RCC 7860 (cell line): ENCODE measurements around the gene BBS4.

ENCODE experiments used
- DNase-seq: peaks from one replicate; pipeline ENCODE4 v3.0.0-alpha.2; 2015; ENCODE audit warnings: low spot score
- FAIRE-seq: peaks from 2 replicates; lab custom pipeline; 2012; peaks lifted over from hg19 to GRCh38; lab: Jason Lieb, UNC

BBS4 gene

DNA sequence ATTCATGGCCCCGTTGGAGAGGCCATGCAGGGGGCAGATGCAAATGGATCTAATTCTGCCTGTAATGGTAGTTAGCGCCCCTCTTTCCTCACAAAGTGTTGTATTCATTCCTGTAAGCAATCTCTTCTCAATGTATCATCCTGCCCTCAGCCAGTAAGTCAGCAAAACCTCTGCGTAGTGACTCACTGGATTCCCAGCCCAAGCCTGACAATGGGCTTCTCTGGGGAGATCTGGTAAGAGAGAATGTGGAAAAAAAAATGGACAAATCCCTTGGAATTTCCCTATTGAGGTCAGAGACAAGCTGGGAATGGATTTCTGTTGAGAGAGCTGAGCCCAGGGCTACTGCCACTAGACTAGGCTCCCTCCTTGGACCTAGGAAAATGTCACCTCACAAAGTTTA is 72.2 kb downstream of the BBS4 start:
- DNase-seq: peak; percentile 77
- FAIRE-seq: peak; percentile 65

DNA sequence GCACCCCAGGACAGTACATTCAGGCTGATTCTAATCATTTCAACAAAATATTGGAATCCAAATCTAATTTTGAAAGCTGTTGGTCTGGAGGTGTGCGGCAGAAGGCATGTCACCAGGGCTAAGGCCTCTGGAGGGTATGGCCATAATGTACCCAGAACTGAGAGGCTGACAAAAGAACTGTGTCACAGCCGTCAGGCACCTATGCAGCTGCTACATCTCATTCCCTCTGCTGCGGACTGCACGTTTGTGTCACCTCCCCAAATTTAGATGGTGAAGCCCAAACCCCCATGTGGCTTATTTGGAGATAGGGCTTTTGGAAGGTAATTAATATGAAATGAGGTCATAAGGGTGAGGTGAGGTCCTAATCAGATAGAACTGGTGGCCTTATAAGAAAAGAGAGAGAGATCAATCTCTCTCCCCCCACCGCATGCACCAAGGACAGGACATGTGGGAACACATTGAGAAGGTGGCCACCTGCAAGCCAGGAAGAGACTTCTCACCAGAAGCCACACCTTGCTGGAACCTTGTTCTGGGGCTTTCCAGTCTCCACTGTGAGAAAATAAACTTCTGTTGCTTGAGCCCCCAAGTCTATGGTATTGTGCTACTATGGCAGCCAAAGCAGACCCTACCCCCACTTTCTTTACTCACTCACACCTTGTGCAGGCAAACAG is 74.7 kb downstream of the BBS4 start:
- no peak for DNase-seq
- FAIRE-seq: no peak

DNA sequence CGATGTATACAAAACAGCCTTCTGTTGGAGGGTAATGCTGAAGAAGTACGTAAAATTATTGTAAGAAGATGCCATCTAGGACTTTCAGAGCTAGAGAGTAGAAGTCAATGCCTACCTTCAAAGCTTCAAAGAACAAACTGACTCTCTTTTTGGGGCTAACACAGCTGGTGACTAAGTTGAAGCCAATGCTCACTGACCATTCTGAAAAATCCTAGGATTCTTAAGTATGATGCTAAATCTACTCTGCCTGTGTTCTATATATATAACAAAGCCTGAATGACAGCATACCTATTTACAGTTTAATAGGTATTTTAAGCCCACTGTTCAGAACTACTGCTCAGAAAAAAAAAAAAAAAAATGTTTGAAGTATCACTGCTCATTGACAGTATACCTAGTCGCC is 78.6 kb downstream of the BBS4 start:
- FAIRE-seq (no peak), DNase-seq (no peak)

DNA sequence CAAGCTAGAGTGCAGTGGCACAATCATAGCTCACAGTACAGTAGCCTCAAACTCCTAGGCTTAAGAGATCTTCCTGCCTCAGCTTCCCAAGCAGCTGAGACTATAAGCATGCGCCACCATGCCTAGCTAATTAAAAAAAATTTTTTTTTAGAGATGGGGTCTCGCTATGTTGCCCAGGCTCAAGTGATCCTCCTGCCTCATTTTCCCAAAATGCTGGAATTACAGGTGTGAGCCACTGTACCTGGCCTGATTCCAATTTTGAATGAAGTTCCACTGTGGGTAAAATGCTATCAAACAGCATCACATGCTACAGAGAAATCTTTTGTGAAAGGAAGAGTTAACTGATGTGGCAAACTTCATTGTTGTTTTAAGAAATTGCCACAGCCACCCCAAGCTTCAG is 80.0 kb downstream of the BBS4 start:
- no peak for FAIRE-seq
- DNase-seq: no peak

DNA sequence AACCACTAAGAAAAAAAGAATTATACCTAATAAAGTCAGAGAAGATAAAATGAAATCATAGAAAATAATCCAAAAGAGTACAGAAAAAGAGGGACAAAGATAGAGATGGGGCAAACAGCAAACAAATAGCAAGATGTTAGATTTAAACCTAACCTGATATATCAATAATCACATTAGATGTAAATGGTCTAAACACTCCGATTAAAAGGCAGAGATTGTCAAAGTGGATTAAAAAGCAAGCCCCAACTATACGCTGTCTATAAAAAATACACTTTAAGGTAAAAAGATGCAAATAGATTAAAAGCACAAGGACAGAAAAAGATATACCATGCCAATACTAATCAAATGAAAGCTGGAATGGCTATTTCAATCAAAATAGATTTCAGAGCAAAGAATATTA is 80.8 kb downstream of the BBS4 start:
- no peak for DNase-seq
- FAIRE-seq: no peak

DNA sequence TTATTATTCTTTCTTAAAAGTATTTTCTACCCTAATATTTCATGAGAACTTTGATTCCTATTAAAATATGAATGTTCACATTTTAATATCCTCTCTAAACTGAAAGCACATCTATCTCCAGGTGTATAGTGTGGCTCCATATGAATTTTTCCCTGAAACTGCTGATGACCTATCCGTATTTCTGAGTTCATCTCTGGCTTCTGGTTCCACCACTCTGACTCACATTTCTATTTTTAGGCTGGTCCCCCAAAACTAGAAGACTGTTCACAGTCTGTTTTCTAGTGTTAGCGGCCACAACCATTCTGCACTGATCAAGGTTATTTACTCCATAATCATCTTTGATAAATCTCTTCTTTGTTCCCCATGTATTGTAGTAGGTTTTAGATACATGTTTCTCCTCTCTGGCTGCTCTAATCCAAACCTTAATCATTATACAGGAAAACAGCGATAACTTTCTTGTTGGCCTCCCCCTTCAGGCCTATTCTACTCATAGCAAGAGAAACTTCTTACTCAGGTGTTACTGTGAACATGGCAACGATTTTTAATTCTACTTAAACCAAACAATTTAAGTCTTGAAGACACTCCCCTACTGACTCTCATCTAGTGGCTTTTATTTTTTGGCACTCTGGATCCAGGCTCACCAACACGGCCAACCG is 84.8 kb downstream of the BBS4 start:
- FAIRE-seq: no peak
- DNase-seq: no peak

DNA sequence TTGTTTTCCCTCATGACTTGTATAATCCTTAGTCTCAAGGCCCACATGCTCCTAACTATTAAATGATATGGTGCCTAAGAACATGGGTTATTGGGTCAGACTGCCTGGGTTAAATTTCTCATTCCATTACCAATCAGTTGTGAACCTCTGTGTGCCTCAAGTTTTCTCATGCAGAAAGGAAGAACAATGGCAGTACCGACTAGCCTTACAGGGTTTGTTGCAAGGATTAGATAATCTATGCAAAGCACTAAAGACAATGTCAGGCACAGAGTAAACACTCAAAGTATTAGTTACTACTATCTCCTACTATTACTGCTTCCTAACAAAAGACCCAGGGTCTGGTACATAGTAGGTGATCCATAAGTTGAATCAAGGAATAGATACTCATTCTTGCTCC is 85.3 kb downstream of the BBS4 start:
- DNase-seq (no peak), FAIRE-seq (no peak)

DNA sequence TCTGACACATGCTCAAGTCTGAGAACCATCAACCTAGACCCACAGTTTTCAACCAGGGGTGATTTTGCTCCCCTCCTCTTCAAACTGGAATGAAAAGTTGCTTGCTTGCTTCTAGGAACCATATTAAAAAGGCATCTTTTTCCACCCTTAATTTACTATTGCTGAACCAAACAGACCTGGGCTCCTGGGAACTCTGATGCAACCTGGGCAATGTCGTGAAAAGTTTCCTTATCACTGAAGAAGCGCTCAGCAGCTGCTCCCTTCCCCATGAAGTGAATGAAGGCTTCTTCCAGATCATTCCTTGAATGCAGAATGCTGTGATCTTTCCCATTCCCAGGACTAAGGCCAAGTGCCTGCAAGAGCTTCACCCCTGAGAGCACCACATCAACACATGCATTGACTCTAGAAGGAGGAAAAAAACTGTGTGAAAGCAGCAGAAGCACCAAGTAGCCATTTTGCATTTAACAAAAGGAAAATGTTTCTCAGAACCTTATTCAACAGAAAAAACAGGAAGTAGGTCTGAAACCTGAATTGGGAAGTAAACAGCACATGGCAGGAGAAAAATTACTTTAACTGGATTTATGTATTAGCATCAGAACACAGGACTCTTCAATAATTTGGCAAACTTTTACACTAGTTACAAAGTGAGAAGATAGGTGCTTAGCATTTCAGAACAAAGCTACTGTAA is 88.8 kb downstream of the BBS4 start:
- FAIRE-seq: no peak
- DNase-seq: no peak

DNA sequence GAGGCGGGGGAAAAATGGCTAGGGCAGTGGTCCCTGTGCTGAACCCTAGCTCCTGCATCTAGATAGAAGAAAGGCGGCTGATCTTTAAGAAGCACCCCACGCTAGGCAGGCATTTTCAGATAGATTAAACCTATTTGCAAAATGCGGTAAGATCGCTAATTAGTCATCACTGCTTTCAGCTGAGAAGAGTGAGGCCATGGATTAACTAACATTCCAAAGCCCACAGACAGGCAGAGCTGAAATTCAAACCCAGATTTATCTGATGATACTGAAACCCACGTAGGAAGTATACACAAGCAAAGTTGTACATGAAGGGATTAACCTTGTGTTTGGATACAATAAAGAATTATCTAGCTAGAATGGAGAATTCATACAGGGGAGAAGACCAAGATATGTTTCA is 92.8 kb downstream of the BBS4 start:
- FAIRE-seq: no peak

DNA sequence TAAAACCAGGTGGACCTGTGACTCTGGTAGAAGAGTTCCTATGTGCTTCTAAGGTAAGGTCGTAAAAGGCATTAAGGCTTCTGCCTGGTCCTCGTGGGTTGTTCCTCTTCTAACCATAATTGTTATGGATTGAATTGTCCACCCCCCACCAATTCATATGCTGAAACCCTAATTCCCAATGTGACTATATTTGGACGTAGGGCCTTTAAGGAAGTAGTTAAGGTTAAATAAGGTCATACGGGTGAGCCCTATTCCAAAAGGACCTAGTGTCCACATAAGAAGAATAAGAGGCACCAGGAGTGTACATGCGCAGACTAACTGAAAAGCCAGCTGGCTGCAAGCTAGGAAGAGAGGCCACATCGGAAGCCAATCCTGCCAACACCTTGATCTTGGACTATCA is 95.6 kb downstream of the BBS4 start:
- FAIRE-seq (no peak), DNase-seq (no peak)

More for the DNA sequence above, 92.8 kb downstream of the BBS4 start:
- DNase-seq: no peak

DNA sequence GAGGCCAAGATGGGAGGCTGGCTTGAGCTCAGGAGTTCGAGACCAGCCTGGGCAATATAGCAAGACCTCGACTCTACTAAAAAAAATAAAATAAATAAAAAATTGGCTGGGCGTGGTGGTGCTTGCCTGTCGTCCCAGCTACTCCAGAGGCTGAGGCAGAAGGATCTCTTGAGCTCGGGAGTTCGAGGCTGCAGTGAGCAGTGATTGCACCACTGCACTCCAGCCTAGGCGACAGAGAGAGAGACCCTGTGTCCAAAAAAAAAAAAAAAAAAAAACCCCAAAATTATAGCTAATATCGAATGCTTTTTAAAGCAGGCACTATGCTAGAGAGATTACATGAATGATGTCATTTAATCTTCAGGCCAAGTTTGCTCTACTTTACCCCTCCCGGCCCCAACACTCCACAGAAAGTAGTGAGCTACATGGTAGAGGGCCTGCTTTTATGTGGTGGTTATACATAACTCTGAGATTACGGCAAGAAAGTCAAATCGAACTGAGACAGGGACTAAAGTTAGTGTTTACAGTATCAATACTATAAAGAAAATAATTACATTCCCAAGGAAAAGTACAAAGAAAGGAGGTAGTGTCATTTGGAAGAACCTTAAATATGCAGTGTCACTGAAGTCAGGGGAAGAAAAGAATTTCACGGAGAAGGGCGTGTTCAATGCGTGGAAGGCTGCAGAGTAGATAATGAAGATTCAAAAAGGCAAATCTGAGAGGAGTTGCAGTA is 96.4 kb downstream of the BBS4 start:
- FAIRE-seq (no peak), DNase-seq (no peak)

DNA sequence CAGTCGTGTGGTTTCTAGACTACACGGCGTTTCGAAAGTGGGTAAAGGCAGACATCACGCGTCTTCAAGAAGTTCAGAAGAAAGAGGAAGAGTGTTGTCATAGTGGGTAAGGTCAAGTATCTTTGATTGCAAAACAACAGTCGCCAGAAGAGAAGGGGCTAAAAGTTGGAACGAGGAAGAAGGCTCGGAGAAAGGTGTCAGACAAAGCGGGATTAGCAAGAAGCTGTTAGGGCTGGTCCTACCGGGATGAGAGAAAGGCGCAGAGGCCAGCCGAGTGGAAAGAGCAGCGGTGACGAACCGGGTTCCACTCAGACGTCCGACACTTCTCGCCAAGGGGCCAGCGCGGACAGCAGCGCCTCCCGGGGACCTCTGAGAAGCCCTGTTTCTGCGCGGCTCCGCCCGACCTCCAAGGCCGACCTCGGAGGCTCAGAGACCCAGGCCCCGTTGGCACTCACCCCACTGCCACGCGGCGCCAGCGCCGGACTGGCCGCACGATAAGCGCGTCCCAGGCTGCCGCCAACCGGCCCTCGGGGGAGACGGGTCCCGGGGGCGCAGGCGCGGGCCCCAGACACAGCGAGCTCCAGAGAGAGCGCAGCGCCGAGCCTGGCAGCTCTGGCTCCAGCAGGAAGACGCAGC is 97.1 kb downstream of the BBS4 start:
- DNase-seq: peak; percentile 4

DNA sequence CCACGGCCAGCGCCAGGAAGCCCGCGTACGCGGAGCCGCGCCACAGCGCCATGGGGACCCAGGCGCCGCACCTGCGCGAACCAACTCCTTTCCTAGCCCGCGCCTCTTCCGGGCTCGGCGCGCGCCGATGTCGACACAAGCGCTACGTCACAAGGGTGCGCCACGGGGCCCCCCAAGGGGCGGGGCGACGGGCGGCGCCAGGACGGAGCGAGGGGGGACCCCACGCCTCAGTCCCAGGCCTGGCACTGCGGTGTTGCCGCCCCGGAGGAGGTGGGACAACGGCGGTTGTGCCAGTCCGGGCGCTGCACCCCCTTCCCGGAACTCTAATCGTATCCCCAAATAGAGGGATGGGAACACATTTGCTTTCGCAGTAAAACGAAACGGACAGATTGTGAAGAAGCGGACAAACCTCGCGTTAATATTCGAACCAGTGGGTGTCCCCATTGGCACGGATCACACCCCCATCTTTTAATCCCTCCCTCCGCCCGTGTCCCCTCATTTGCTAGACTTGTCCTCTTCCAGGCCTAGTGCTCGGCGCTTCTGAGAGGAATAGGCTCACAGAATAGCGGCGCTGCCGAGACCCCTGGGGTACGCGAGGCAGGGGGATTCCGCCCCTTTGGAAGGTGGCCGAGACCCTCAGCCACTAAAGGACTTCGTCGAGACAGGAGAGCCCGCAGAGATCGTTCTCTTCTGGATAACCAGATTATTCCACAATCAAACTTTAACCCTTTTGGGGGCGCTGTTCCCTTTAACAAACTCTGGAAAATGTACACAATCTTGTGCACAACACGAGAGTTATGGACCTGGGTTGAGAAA is 97.8 kb downstream of the BBS4 start, which contains the start of gene ADPGK:
ADPGK (minus strand) TSS at position 119 of the 816 bp plus-strand sequence; CDS start at position 52, 67 bp downstream.
- DNase-seq (peak; percentile 73), FAIRE-seq (no peak)

More for the DNA sequence above, 97.1 kb downstream of the BBS4 start:
- no peak for FAIRE-seq

DNA sequence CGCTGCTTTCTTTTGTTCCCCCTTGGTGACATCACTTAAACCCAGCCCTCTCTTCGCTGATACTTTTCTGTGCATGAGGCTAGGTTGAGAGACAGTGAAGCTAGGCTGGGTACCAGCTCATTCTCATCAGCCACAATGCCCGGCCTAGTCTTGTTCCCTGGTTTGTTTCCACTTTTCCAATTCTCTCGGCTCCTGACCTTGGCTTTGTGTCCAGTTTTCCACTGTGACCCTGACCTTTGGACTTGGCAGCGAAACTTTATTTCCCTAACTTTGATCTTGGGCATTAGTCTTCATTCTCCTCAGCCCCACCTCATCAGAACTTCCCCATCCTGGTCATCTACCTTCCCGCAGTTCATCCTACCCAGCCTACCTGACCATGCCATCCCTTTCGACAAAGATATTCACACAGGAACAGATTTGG is 98.5 kb downstream of the BBS4 start:
- no peak for FAIRE-seq
- no peak for DNase-seq

DNA sequence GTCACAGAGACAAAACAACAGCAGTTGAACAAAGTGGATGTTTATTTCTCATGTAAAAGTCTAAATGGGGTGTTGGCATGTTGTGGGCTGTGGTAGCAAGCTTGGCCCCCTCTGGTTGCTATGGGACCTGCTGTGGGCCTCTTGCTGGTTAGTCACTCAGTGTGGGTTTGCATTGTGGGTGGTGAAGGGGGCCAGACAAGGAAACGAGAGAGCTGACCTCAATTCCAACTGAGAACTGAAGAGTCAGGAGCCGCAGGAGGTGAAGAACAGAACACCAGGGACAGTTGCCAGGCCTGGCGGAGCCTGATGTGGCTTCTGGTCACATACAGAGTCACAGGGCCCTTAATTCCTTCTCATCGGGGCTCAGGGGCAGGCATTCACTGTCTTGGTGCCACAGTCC is 99.4 kb downstream of the BBS4 start:
- peak; percentile 25 for DNase-seq
- FAIRE-seq: no peak

DNA sequence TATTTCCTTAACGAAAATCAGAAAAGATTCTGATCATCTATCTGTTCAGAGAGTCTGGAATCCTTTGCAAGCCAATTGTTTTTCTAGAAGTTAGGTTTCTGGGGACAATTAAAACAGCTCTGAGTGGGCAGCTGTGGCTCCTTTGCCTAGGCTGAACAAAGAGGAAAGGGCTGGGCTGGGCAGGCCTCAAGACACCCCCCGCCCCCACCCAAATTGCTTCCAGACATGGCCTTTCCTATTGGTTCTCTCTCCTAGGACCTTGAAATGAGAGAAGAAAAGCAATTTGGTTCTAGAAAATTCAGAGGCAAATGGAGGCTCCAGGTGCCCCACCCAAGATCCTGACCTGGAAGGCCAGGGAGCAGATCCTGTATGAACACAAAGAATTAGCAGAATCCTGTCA is 99.8 kb downstream of the BBS4 start:
- FAIRE-seq: no peak
- no peak for DNase-seq

DNA sequence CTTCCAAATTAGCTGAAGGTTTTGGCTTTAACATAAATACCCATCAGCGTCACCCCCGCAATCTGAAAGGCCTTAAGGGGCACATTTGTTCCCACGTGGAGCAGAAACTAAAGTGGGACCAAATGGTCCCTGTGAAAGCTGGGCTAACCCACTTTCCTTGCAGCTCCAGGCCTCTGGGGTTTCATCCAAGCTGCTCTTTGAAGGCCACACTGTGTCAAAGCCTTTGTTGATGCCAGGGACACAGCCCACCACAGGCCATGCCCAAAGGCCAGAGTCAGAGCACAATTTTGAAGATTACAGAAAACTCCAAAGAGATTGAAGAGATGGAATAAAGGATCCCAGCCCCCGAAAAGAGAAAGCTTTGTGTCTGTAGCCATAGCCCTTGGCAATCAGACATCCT is 100.2 kb downstream of the BBS4 start:
- FAIRE-seq (no peak), DNase-seq (no peak)

DNA sequence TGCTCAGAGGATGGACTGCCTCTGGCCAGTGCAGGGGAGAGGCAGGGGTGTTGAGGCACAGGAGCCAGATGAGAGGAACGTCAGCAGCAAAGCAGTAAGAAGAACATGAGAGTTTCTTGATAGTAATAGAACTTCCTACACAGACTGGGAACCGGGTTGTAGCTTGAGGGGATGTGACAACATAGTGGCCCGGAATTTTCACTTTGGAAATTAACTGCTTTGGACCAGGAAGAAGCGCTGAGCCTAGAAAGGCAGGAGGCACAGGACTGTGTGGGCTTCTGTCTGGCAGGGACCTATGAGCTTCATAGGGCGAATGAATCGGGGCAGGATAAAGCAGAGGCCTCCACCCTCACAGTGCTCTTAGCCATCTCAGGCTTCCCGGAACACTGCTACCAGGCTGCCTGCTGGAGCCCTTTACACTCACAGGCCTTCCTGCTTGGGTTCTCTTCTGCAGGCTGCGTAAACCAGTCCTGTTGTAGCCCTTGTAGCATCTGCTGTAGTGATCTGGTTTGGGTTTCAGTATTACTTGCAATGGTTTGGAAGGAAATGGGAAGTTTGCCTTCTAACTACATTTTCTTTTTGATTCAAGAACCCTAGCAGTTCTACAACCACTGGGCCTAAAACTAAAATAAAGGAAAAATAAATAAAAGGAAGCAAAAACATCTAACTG is 100.8 kb downstream of the BBS4 start:
- DNase-seq (no peak), FAIRE-seq (no peak)

DNA sequence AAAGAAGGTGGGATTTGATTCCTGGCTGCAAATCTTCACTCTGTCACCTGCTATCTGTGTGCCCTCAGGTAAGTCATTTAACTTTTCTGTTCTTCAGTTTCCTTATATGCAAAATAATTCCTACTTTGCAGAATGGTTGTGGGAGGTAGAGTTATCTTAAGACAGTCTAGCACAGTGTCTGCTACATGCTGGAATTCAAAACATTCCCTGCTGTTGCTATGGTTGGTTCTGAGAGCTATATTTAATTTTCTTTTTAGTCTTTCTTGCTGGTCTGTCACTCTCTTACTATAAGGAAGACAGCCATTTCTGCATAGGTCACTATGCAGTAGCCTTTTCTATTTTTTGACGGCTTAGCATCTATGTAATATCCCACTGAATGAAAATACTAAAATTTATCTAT is 101.5 kb downstream of the BBS4 start:
- no peak for FAIRE-seq
- DNase-seq: no peak
